CD14-positive monocyte (primary cell): ENCODE data around the gene CDC42BPG. TPM values are rescaled to one million over a fixed set of nuclear protein-coding genes. Genes with fewer than 3 reads are reported as not detected.

Experiments
- DNase-seq, 3 donors: peaks; one replicate each; pipeline ENCODE4 v3.0.0-alpha.2; 2011 to 2022
- H2AFZ ChIP-seq: 2 replicates; pipeline ENCODE4 v1.6.0; 2012; ENCODE audit warnings: mild to moderate bottlenecking, low read depth, low read length, inconsistent platforms; ENCODE audit not compliant: insufficient read depth, poor library complexity, severe bottlenecking
- H3K27ac ChIP-seq, 2 donors: 1 replicate in 1 of 2; 2 replicates in 1 of 2; pipeline ENCODE4 v1.5.1; 2012 to 2013; ENCODE audit warnings: low read length in 2 of 2, control low read depth in 1 of 2, inconsistent platforms in 1 of 2, low read depth in 1 of 2, mild to moderate bottlenecking in 1 of 2
- H3K27me3 ChIP-seq, 2 donors: one replicate each; pipeline versions ENCODE4 v1.6.0 to v1.6.1; 2011 to 2013; ENCODE audit warnings: low read length in 2 of 2; ENCODE audit not compliant: control insufficient read depth in 2 of 2, insufficient read depth in 2 of 2
- H3K36me3 ChIP-seq, 2 donors: replicated peaks in 1 of 2; 1 replicate in 1 of 2; 2 replicates in 1 of 2; pipeline versions ENCODE4 v1.5.1 to v1.6.1; 2012 to 2013; ENCODE audit warnings: low read length in 2 of 2, control low read depth in 1 of 2, inconsistent platforms in 1 of 2, mild to moderate bottlenecking in 1 of 2; ENCODE audit not compliant: insufficient read depth in 2 of 2, control insufficient read depth in 1 of 2
- H3K4me1 ChIP-seq, 2 donors: 1 replicate in 1 of 2; 2 replicates in 1 of 2; pipeline versions ENCODE4 v1.5.1 to v1.6.1; 2012 to 2013; ENCODE audit warnings: low read length in 2 of 2, control low read depth in 1 of 2, inconsistent platforms in 1 of 2, mild to moderate bottlenecking in 1 of 2, moderate library complexity in 1 of 2; ENCODE audit not compliant: insufficient read depth in 2 of 2, control insufficient read depth in 1 of 2
- H3K4me2 ChIP-seq: replicated peaks from 2 replicates; pipeline ENCODE3; 2012; ENCODE audit warnings: low read length, moderate library complexity, mild to moderate bottlenecking; ENCODE audit not compliant: poor library complexity, severe bottlenecking; ENCODE audit errors: extremely low read depth
- H3K4me3 ChIP-seq, 3 experiments: fragments of 200-600 bp in 1 of 3; sonication (generic) in 1 of 3; replicated peaks in 1 of 3; 1 replicate in 2 of 3; 2 replicates in 1 of 3; pipeline ENCODE4 v1.5.1; 2011 to 2013; ENCODE audit warnings: low read length in 3 of 3, mild to moderate bottlenecking in 3 of 3, control low read depth in 2 of 3, low read depth in 2 of 3, inconsistent platforms in 1 of 3, moderate library complexity in 1 of 3
- H3K79me2 ChIP-seq: 2 replicates; pipeline ENCODE4 v1.6.0; 2012; ENCODE audit warnings: mild to moderate bottlenecking, control low read depth, inconsistent platforms, low read length, moderate library complexity; ENCODE audit not compliant: insufficient read depth
- H3K9ac ChIP-seq: 2 replicates; pipeline ENCODE4 v1.6.0; 2017; ENCODE audit warnings: low read length, mild to moderate bottlenecking; ENCODE audit not compliant: insufficient read depth, poor library complexity, severe bottlenecking
- H3K9me3 ChIP-seq, 2 donors: replicated peaks in 1 of 2; 1 replicate in 1 of 2; 2 replicates in 1 of 2; pipeline versions ENCODE4 v1.5.1 to v1.6.1; 2012 to 2013; ENCODE audit warnings: low read length in 2 of 2, control low read depth in 1 of 2; ENCODE audit not compliant: control insufficient read depth in 1 of 2, insufficient read depth in 1 of 2
- H4K20me1 ChIP-seq: 2 replicates; pipeline ENCODE4 v1.6.0; 2012; ENCODE audit warnings: mild to moderate bottlenecking, low read length, control low read depth, moderate library complexity; ENCODE audit not compliant: insufficient read depth
- H3K27ac Mint-ChIP-seq, 7 donors: one replicate each; pipeline ENCODE4 v1.8.0; 2020; ENCODE audit warnings: mild to moderate bottlenecking in 7 of 7, mixed read lengths in 7 of 7, moderate library complexity in 6 of 7, inconsistent platforms in 2 of 7
- H3K27me3 Mint-ChIP-seq, 3 donors: one replicate each; pipeline ENCODE4 v1.8.0; 2021 to 2022; ENCODE audit warnings: low read depth in 3 of 3, mild to moderate bottlenecking in 3 of 3, mixed read lengths in 3 of 3, moderate library complexity in 3 of 3, inconsistent platforms in 1 of 3
- H3K36me3 Mint-ChIP-seq, 2 donors: one replicate each; pipeline ENCODE4 v1.8.0; 2020; ENCODE audit warnings: mixed read lengths in 2 of 2, inconsistent platforms in 1 of 2, mild to moderate bottlenecking in 1 of 2
- H3K4me1 Mint-ChIP-seq: one replicate; pipeline ENCODE4 v1.8.0; 2020; ENCODE audit warnings: mild to moderate bottlenecking, mixed read lengths
- H3K4me3 Mint-ChIP-seq, 2 donors: one replicate each; pipeline ENCODE4 v1.8.0; 2020; ENCODE audit warnings: mild to moderate bottlenecking in 2 of 2, mixed read lengths in 2 of 2, moderate library complexity in 1 of 2
- H3K9me3 Mint-ChIP-seq, 7 donors: one replicate each; pipeline ENCODE4 v1.8.0; 2020 to 2022; ENCODE audit warnings: mixed read lengths in 7 of 7, mild to moderate bottlenecking in 6 of 7, moderate library complexity in 6 of 7, inconsistent platforms in 2 of 7
- WGBS: methylation state at CpG from one replicate; pipeline ENCODE4 v1.1.5; 2013; ENCODE audit warnings: missing lambda C conversion rate; ENCODE audit not compliant: insufficient coverage; 5-methylcytosine and 5-hydroxymethylcytosine counted together
- intact Hi-C, 2 donors: fragments of 100-400 bp; cut with micrococcal nuclease; formaldehyde crosslinking; loops; one replicate each; pipeline versions ENCODE4 v1.15.0 to v1.15.1; 2023
- polyA plus RNA-seq, 3 donors: library from polyadenylated mRNA; depleted of rRNA in 1 of 3; unstranded in 2 of 3; stranded (reverse) in 1 of 3; fragments of 300-500 nt in 2 of 3; fragments of >200 nt in 1 of 3; fragmentation: Illumina TruSeq in 2 of 3; gene quantifications; 1 replicate in 2 of 3; 2 replicates in 1 of 3; pipeline ENCODE4 v1.2.3, GENCODE V29; 2012 to 2021
- TF ChIP-seq, protein P1 (sequence below): fragments of 200-600 bp; IDR thresholded peaks from one replicate; pipeline ENCODE4 v1.8.0; 2022; ENCODE audit warnings: antibody characterized with exemption, mild to moderate bottlenecking

Gene CDC42BPG
- polyA plus RNA-seq, 3 donors = 0.23 TPM; not detected in 2

DNA sequence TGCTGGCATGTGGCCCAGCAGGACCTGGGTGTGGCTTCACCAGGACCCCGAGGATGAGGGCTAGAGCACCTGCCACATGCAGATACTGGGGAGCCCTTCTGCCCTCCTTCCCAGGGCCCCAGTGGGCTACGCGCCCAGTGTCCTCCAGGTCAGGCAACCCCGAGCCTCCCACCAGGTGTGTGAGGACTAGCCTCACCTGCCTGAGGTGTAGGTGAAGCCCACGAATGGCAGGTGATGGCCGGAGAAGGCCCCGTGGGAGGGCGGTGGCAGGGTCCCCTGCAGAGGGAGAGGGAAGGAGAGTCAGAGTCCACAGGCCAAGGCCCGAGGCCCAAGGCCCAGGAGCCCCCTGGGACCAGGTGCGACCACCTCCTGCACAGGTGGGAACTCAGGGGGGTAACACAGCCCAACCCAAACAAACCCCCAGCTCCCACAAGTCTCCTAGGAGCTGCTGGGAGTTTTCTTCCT, 6.5 kb downstream of the CDC42BPG start:
- peaks cover 0 to 4% (median 3%) of the 10 kb centered on the region in 3 donors for H3K27me3 Mint-ChIP-seq
- no peak overlapping the region for H3K27ac Mint-ChIP-seq
- Histone ChIP-seq H3K36me3 (no peaks in the 10 kb centered on the region), H3K9me3 (no peaks in the 10 kb centered on the region), H3K4me3 (no peak overlapping the region), H3K4me2 (no peak overlapping the region), H3K27ac (no peak overlapping the region), H3K9ac (no peak overlapping the region), H3K27me3 (no peaks in the 10 kb centered on the region), H3K4me1 (no peaks in the 10 kb centered on the region), H2AFZ (no peak overlapping the region), H3K79me2 (no peaks in the 10 kb centered on the region), H4K20me1 (no peaks in the 10 kb centered on the region)
- TF ChIP-seq, protein P1, sequence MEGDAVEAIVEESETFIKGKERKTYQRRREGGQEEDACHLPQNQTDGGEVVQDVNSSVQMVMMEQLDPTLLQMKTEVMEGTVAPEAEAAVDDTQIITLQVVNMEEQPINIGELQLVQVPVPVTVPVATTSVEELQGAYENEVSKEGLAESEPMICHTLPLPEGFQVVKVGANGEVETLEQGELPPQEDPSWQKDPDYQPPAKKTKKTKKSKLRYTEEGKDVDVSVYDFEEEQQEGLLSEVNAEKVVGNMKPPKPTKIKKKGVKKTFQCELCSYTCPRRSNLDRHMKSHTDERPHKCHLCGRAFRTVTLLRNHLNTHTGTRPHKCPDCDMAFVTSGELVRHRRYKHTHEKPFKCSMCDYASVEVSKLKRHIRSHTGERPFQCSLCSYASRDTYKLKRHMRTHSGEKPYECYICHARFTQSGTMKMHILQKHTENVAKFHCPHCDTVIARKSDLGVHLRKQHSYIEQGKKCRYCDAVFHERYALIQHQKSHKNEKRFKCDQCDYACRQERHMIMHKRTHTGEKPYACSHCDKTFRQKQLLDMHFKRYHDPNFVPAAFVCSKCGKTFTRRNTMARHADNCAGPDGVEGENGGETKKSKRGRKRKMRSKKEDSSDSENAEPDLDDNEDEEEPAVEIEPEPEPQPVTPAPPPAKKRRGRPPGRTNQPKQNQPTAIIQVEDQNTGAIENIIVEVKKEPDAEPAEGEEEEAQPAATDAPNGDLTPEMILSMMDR = no peak
- intact Hi-C loops = no loop called here
- WGBS = 96% methylated on average over 4 of the region's 10 CpGs
- H3K4me3 Mint-ChIP-seq = no peak overlapping the region
- H3K9me3 Mint-ChIP-seq = no peaks in the 10 kb centered on the region
- H3K36me3 Mint-ChIP-seq = no peaks in the 10 kb centered on the region
- no peak for DNase-seq
- H3K4me1 Mint-ChIP-seq = no peaks in the 10 kb centered on the region

DNA sequence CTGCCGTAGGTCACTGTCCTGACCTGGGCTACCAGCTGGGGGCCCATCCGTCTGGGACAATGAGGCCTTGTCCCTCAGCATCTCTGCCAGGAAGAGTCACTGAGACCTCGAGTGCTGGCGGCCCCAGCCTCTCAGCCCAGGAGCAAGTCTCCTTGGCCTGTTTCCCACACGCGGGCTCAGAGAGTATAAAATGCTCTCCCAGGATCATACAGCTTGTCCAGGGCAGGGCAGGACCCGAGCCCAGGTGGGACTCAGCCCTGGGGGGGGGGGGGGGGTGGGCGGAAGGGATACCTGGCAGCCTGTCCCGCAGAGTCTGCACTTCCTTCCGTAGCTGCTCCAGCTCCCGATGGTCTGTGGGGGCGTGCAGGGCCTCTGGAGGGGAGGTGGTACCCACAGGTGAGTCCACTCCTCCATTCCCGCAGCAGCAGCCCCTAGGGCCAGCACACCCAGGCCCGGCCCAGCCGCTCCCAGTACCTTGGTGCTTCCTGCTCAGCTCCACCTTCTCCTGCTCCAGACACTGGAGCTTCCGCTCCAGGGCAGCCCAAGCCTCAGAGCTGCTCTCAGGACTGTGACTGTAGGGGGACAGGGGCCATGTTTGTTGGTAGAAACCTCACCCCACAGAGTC, 7.9 kb downstream of the CDC42BPG start:
- no peaks in the 10 kb centered on the region for H3K27me3 ChIP-seq
- H2AFZ ChIP-seq = no peak overlapping the region
- H3K36me3 Mint-ChIP-seq = no peaks in the 10 kb centered on the region
- H3K9me3 ChIP-seq = no peaks in the 10 kb centered on the region
- H3K4me1 ChIP-seq = no peaks in the 10 kb centered on the region
- WGBS = 91% methylated on average over 9 of the region's 16 CpGs
- no peaks in the 10 kb centered on the region for H3K79me2 ChIP-seq
- intact Hi-C loops = no loop called here
- H3K9ac ChIP-seq = no peak overlapping the region
- H3K27ac ChIP-seq = no peak overlapping the region
- TF ChIP-seq, protein P1 = no peak
- no peak for DNase-seq
- peaks cover 0 to 4% (median 3%) of the 10 kb centered on the region in 3 donors for H3K27me3 Mint-ChIP-seq
- no peak overlapping the region for H3K4me3 Mint-ChIP-seq
- no peak overlapping the region for H3K4me3 ChIP-seq
- H3K4me2 ChIP-seq = no peak overlapping the region
- H3K9me3 Mint-ChIP-seq = no peaks in the 10 kb centered on the region
- no peaks in the 10 kb centered on the region for H3K36me3 ChIP-seq
- no peaks in the 10 kb centered on the region for H3K4me1 Mint-ChIP-seq
- no peak overlapping the region for H3K27ac Mint-ChIP-seq
- no peaks in the 10 kb centered on the region for H4K20me1 ChIP-seq
